T-helper 9 cell (primary cell): ENCODE measurements around the gene CCPG1.

ENCODE experiments used
- DNase-seq: peaks from one replicate; pipeline ENCODE4 v3.0.0-alpha.2; 2020

Gene CCPG1

DNA sequence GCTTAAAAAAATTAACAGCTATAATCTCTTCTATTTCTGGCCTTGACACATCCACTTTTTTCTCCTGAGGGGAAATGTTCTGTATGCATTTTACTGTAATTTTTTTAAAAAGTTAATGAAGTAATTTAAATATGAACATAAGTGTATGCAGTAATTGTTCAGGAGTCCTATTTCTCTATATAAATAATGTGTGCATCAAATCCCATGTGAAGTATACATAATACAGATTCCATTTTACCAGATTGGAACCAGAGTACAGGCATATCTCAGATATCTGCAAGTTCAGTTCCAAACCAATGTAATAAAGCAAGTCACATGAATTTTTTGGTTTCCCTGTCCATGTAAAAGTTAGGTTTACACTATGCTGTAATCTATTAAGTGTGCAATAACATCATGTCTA is 26.6 kb downstream of the CCPG1 start:
- no peak for DNase-seq

DNA sequence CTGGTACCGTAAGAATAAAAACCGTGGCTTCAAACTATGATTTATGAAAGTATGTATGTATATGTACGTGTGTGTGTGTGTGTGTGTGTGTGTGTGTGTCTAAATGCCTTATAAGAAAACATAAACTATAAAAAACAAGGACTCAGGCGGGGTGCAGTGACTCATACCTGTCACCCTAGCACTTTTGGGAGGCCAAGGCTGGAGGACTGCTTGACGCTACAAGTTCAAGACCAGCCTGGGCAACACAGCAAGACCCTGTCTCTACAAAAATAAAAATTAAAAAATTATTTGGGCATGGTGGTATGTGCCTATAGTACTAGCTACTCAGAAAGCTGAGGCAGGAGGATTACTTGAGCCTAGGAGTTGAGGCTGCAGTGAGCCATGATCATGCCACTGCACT is 29.1 kb downstream of the CCPG1 start:
- DNase-seq: no peak

DNA sequence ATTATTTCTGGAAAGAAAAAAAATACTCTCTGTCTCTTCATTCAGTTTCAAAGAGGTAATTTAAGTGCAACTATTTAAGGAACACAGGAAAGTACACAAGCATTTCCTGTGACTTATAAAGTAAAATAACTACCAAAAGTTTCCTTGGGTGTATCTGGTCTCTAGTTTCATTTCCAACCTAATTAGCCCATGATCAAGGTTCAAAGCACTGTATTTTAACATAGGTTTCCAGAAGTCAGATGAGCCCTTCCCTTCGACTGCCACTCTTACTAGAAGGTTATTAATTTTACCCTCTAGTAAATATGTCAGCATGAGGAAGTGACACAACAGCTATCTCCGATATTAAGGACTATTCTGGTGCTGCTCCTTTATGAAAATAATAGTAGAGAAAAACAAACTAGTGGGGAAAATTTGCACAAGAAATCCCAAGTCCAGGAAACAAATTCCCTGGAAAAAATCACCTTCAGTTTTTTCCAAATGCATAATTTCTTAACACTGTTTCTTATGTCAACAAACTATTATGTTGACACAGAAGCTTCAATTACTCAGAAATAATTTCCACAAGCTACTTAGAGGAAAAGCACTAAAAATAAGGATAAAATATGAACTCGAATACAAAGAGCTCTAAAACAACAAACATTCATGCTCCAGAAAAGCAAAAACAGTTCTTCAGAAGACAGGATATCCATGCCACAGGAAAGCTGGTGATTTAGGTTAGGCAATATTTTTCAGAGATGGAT is 35.3 kb downstream of the CCPG1 start:
- no peak for DNase-seq

DNA sequence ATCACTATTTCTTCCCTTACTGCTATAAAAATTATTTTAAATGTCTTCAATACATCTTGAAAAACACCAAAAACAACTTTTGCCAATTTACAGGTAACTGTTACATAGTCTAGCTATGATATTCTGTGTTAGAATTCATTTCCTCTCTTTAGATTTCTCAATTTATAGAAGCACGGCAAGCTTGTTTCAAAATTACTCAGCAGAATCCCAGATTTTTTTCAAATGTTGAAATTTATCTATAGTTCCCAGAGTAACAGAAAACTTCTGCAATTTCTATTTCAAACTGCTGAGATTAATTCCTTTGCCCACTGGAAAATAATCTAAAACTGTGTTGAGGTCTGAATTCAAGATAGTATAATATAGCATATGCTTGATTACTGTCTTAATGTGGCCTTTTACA is 41.2 kb downstream of the CCPG1 start:
- DNase-seq: no peak

DNA sequence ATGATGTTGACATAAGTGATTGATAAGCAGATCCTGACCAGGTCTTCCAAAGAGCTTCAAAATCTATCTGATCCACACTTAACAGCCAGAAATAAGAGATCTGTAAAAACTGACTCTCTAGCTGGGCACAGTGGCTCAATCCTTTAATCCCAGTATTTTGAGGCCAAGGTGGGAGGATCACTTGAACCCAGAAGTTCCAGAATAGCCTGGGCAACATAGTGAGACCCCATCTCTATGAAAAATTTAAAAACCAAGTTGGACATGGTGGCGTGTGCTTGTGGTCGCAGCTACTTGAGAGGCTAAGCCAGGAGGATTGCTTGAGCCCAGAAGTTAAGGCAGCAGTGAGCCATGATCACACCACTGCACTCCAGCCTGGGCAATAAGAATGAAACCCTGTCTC is 45.5 kb downstream of the CCPG1 start:
- no peak for DNase-seq

DNA sequence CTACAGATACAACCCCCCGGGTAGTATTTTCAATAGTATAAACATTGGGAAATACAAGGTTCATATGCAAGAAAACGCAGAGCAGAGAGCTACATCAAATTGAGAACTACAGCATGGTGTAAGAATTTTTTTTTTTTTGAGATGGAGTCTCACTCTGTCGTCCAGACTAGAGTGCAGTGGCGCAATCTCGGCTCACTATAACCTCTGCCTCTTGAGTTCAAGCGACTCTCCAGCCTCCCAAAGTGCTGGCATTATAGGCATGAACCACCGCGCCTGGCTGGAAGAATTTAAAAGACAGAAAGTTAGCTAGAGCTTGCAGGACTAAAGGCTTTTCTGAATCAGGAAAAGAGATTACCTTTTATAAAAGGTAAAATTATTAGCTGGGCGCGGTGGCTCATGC is 47.1 kb downstream of the CCPG1 start:
- no peak for DNase-seq

DNA sequence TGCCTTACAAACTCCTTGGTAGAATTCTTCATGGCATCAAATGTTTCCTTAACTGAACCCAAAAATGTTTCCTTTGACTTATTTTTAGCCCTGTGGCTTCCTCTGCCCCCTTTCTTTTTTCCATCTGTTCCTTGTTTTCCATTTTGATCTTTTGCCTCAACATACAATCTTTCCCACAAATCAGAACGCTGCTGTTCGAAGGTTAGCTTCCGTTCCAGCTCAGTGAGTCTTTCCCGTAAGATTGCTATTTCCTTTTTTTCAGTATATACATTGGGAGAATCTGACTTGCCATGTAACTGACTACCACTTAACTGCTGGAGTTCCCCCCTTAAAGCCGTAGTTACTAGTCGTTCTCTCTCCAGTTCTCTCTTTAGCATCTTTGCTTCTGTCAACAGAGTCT is 47.9 kb downstream of the CCPG1 start:
- no peak for DNase-seq

DNA sequence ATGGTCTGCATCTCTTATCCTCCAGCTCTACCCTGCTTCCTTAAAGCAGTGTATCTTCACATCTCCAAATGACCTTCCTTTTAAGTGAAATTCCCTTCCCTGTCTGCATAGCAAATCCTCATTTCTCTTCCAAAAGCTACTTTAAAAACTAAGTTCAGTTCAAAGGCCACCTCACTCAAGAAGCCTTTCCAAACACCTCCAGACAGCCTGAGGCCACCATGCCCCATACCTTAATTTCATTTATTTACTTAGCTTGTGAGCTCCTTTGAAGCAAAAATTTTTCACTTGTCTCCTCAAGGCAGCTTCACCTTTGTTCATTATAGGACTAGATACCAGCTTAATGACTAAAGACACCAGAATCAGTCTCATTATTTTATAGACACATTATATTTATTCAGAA is 49.7 kb downstream of the CCPG1 start:
- DNase-seq: no peak

DNA sequence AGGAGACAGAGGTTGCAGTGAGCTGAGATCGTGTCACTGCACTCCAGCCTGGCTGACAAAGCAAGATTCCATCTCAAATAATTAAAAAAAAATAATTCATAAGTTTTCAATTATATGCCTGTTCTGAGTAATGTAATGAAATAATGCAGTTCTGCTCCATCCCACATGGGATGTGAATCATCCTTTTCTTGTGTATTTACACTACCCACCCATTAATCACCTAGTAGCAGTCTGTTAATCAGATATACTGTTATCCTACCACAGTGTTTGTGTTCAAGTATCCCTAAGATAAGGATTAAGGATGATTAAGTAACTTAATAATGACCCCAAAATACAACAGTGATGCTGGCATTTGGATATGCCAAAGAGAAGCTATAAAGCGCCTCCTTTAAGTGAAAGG is 50.4 kb downstream of the CCPG1 start:
- no peak for DNase-seq

DNA sequence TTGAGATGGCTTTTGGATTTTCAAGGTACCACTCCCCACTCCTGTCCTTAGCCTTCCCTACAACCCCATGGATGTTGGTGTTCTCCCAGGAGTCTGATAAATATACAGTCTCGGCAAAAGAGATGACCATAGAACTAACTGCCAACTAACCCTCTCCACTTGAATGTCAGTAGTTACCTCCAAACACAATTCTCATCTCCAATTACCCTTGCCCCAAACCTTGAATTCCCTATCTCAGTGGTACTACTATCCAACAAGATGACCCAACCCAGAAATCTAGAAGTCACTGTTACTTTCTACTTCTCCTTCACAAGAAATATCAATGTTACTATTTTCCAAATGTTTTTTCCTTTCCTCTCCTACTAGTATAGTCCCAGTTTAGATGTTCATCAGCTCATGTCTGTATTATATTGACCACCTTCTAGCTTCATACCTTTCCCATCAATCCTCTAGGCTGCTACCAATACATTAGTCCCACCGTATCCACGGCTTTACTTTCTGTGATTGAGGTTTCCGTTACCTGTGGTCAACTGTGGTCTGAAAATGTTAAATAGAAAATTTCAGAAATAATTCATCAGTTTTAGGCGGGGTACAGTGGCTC is 51.1 kb downstream of the CCPG1 start:
- DNase-seq: no peak

DNA sequence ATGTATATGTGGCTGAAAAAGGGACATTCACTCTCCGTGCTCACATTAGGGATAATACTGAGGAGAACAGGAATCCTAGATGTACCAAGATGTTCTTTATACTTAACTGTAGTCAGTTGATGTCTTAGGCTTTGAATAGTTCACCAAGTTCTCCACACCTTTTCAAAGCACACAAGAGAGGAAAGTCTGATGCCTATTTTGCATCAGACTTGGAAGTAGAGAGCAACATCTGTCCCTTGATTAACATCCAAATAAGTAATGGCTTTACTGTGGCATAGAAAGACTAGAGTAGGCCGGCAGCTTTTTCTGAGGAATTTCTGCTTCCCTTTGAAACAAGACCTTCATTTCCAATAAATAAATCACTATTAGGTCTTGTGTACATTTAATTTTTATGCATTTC is 55.1 kb downstream of the CCPG1 start:
- DNase-seq: no peak

DNA sequence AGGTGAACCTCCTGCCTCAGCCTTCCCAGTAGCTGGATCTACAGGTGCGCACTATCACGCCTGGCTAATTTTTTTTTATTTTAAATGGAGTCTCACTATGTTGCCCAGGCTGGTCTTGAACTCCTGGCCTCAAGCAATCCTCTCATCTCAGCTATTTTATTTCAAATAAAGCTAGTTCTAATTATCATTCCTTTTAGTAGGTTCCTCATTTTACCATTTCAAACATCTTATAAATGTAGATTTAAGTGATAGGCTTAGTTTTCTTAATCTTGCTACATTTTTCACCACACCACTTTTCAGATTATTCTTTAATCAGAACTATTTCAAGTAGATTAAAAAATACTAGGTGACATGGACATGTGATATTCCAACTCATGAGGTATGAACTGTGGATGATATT is 58.9 kb downstream of the CCPG1 start:
- DNase-seq: no peak

DNA sequence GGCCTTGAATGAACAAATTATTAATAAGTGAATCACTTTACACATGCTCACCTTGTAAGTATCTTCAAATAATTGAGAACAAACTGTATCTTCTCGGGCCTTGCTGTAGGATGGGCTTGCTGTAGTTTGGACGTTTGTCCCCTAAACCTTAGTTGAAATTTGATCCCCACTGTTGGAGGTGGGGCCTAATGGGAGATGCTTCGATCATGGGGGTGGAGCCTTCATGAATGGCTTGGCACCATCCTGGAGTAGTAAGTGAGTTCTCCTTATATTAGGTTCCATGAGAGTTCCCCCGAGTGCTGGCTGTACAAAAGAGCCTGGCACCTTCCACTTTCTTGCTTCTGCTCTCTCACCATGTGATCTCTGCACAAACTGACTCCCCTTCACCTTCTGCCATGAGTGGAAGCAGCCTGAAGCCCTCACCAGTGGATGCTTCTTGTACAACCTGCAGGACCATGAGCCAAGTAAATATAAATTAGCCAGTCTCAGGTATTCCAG is 59.8 kb downstream of the CCPG1 start:
- DNase-seq: no peak

DNA sequence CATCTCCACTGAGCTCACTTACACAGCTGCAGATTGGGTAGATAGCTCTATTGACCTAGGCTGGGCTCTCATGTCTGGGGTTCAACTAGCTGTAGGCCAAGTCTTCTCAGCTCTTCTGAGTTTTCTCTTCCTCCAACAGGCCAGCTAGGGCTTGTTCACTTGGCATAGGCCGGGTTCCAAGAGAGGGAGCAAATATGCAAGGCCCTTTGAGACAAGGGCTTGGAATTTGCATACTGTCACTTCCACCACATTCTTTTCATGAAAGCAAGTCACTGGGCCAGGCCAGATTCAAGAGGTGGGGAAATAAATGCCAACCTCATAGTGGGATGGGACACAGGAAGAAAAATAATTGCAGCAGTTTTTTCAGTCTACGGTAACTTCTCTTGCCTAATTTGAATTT is 64.0 kb downstream of the CCPG1 start:
- no peak for DNase-seq

DNA sequence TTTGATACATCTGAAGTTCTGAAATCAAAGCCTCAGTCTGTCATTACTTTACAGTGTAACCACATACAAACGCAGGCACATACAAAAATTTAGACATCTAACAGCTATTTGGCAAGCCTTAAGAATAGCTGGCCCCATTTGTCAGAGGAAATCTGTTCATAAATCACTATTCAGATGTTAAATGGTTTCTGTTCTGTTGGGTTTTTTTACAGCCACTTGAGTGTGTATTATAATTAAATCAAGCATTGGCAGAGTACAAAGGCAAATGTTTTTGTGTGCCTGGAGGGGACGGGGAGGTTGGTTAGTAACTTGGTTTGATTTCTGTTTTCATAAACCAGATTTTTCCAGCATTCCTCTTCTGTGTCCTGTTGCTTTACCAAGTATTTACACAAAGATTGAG is 65.0 kb downstream of the CCPG1 start:
- DNase-seq: no peak

DNA sequence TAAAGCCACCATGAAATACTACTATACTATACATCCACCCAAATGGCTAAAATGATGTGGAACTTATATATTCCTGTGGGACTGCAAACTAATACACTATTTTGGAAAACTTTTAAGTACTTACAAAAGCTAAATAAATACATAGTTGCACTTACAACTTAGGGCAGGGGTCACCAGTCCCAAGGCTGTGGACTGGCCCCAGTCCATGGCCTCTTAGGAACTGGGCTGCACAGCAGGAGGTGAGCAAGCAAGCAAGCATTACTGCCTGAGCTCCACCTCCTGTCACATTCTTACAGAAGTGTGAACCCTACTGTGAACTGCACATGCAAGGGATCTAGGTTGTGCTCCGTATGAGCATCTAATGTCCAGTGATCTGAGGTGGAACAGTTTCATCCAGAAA is 71.0 kb downstream of the CCPG1 start:
- no peak for DNase-seq

DNA sequence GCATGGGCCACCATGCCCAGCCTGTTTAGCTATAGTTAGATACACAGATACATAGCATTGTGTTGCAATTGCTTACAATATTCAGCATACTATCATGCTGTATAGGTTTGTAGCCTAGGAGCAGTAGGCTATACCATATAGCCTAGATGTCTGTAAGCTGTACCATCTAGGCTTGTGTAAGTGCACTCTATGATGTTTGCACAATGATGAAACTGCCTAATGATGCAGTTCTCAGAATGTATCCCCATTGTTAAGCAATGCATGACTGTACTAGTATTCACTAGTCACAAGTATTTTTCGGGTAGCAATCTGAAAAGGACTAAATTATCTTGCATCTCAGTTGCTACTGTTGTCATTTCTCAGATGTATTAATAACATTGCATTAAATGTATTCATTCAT is 73.2 kb downstream of the CCPG1 start:
- DNase-seq: no peak

DNA sequence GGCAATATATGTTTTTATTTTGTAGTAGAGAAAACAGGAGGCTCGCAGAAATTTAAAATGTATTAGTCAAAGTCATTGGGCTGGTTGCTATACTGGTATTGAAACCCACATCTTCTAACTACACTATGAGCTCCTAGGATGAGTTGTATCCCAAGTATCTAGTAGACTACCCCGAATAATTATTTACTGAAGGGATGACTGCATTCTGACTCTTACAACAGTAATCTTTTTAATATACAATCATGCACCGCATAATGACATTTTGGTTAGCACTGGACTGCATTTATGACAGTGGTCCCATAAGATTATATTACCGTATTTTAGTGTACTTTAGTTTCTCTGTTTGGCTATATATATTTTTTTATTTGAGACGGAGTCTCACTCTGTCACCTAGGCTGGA is 73.8 kb downstream of the CCPG1 start:
- no peak for DNase-seq

DNA sequence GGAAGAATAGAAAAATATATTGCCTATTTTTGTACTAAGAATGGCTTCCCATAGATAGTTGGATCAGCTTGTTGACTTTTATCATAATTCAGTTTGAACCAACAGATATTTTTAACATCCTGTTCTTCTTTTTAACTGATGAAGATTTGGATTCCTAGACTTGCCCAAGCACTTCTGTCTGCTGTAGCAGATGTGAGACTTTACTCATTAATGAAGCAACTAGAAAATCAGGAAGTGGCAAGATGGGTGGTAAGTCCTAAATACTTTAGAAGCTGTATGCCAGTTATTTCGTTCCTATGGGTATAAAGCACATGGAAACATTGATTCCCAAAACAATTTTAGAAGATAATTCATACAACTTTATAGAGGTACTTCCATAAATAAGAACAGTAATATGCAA is 80.8 kb downstream of the CCPG1 start:
- no peak for DNase-seq

DNA sequence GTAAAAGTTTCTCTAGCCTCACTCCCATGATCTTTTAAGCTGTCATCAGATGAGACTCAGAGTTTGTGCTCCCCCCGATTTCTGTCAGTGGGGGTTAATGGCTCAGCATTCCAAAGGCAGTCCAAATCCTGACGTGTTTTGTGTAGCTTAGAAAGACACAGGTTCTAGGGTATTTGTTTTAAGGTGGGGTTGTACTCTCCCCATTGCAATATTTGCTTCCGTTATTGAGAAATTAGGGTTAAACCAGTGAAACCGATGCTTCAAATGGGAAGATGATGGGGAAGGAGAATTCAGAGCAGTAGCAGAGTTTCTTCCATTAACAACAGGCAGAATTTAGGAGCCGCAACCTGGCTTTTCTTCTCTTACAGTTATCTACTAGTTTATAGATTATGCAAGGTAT is 85.7 kb downstream of the CCPG1 start:
- DNase-seq: no peak

DNA sequence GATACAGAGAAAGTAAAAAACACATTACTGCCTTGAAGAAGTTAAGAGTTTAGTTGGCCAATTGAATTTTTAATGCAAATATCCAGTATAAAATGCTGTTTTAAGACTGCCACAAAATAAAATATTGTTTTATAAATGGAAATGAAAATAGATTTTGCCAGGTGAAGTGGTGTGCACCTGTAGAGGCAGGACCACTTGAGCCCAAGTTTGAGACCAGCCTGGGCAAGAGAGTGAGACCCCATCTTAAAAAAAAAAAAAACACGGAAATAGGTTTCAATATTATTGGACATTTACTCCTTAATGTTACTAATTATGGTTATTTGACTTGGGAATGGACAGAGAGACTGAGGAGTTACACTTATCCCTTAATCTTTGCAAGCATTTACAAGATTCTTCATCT is 87.2 kb downstream of the CCPG1 start:
- DNase-seq: no peak

DNA sequence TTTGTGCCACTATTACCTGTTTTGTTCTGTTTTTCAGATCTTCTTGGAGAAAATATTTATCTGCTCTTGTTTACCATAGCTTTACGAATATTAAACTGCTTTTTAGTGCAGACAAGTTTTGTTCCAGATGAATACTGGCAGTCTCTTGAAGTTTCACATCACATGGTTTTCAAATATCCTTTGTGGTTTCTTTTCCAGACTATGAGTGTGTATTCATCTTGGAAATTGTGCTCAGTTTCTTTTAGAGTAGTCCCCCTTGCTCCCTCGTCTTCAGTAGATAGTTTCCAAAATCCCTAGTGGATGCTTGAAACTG is 88.0 kb downstream of the CCPG1 start:
- no peak for DNase-seq

DNA sequence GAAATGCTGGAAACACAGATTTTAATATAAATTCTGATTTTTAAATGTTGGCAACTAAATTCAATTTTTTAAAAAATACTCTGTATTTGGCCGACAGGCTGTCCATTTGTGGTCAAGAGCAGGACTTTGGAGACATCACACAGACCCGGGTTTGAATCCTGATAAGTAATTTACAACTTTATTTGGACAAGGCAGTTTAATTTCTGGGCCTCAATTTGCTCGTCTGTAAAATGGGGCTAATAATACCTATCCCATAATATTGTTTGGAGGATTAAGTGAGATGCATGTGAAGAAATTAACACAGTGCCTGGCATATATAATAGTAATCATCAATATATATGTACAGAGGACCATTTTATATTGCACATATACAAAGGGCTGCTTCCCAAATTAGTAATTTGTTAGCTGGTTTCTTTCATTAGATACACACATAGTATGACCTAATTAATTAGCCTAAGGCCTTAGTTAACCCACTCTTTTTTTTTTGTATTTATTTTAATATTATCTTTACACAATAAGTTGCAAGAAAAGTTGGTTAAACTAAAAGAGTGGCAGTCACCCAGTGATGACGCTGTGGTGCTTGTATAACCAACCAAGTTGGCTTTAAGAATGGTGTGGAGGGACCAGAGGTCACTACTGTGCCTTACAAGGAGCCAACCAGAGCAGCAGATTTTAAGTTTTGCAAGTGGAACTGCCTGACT is 88.5 kb downstream of the CCPG1 start:
- no peak for DNase-seq
